Caco-2 (cell line): Measurements from ENCODE around the gene CPNE2. TPM values are rescaled to one million over a fixed set of nuclear protein-coding genes. Genes with fewer than 3 reads are reported as not detected.

ENCODE experiments used
- BruUV-seq: library from RNA; stranded (reverse); fragments of 400-500 nt; replicated peaks from 2 replicates; lab custom pipeline; 2021; lab: Mats Ljungman, UMichigan
- CTCF ChIA-PET: fragments of 300-600 bp; sonication (Branson Sonifier 250); formaldehyde crosslinking; loops from one replicate; lab custom pipeline; 2022; ENCODE audit warnings: antibody characterized with exemption; lab: Charles Lee
- POLR2A ChIA-PET: fragments of 300-600 bp; sonication (Branson Sonifier 250); formaldehyde crosslinking; loops from one replicate; lab custom pipeline; 2022; ENCODE audit warnings: antibody characterized with exemption; lab: Charles Lee
- DNase-seq, 2 experiments: peaks; one replicate each; pipeline versions ENCODE4 v3.0.0 to v3.0.0-alpha.2; 2020 to 2022
- H3K27me3 ChIP-seq: replicated peaks from 2 replicates; pipeline ENCODE4 v1.6.0; 2011; ENCODE audit warnings: low read length; ENCODE audit not compliant: control insufficient read depth, insufficient read depth
- H3K36me3 ChIP-seq: 2 replicates; pipeline ENCODE4 v1.5.1; 2011; ENCODE audit warnings: low read length; ENCODE audit not compliant: control insufficient read depth, insufficient read depth
- H3K4me1 ChIP-seq: fragments of 250-450 bp; sonication (Bioruptor Pico); 2 replicates; pipeline ENCODE4 v1.5.1; 2020; ENCODE audit warnings: mild to moderate bottlenecking
- H3K4me3 ChIP-seq: 2 replicates; pipeline ENCODE4 v1.5.1; 2011; ENCODE audit warnings: low read depth, mild to moderate bottlenecking, control low read depth, low read length
- H3K9me3 ChIP-seq: fragments of 250-450 bp; sonication (Bioruptor Pico); 2 replicates; pipeline ENCODE4 v1.5.1; 2020; ENCODE audit warnings: mild to moderate bottlenecking, moderate library complexity
- H3K27ac Mint-ChIP-seq: one replicate; pipeline ENCODE4 v1.8.0; 2022; ENCODE audit warnings: mixed read lengths; ENCODE audit not compliant: unreplicated experiment
- H3K27me3 Mint-ChIP-seq: one replicate; pipeline ENCODE4 v1.8.0; 2022; ENCODE audit warnings: mixed read lengths; ENCODE audit not compliant: insufficient read depth, unreplicated experiment
- H3K36me3 Mint-ChIP-seq: one replicate; pipeline ENCODE4 v1.8.0; 2022; ENCODE audit warnings: mild to moderate bottlenecking, mixed read lengths; ENCODE audit not compliant: insufficient read depth, unreplicated experiment
- H3K4me1 Mint-ChIP-seq: one replicate; pipeline ENCODE4 v1.8.0; 2022; ENCODE audit warnings: low read depth, mixed read lengths; ENCODE audit not compliant: unreplicated experiment
- H3K4me3 Mint-ChIP-seq: one replicate; pipeline ENCODE4 v1.8.0; 2022; ENCODE audit warnings: mild to moderate bottlenecking, moderate library complexity, mixed read lengths; ENCODE audit not compliant: unreplicated experiment
- H3K9me3 Mint-ChIP-seq: one replicate; pipeline ENCODE4 v1.8.0; 2022; ENCODE audit warnings: mixed read lengths; ENCODE audit not compliant: unreplicated experiment
- CTCF ChIP-seq, 2 experiments: fragments of 200-600 bp in 1 of 2; IDR thresholded peaks; 1 replicate in 1 of 2; 2 replicates in 1 of 2; pipeline versions ENCODE4 v1.5.1 to v1.8.0; 2011 to 2022; ENCODE audit warnings: antibody characterized with exemption in 1 of 2, control low read depth in 1 of 2, inconsistent platforms in 1 of 2, low read depth in 1 of 2, low read length in 1 of 2, mild to moderate bottlenecking in 1 of 2, moderate library complexity in 1 of 2; ENCODE audit not compliant: insufficient read depth in 1 of 2, severe bottlenecking in 1 of 2, unreplicated experiment in 1 of 2
- intact Hi-C: fragments of 100-400 bp; cut with micrococcal nuclease; formaldehyde crosslinking; loops from one replicate; pipeline ENCODE4 v1.10.0; 2022; ENCODE audit not compliant: unreplicated experiment
- total RNA-seq: library from RNA; stranded (reverse); gene quantifications from 2 replicates; pipeline ENCODE4 v1.2.3, GENCODE V29; 2022

Gene CPNE2
- total RNA-seq, 1 experiment from 2014 or later, result 46.3 TPM

- CTCF ChIA-PET, result no interaction called here
- H3K27me3 Mint-ChIP-seq, result no peaks in the 10 kb centered on the region
These were observed 104.4 kb downstream of the CPNE2 start for GRCh38 chr16:57196753-57197152.

More at GRCh38 chr16:57196753-57197152, 104.4 kb downstream of the CPNE2 start:
- peaks cover 9% of the 10 kb centered on the region for H3K36me3 Mint-ChIP-seq
- POLR2A ChIA-PET, result interaction anchor here (0.6 kb wide), 1 partner anchor 11 kb away, joined by 4 read pairs; the partner anchor contains the start of genes PSME3IP1 and RSPRY1
- H3K4me3 ChIP-seq, result no peak overlapping the region
- BruUV-seq, result no TSS peak
- TF ChIP-seq CTCF (IDR thresholded peaks at IDR 0.05; ENCODE audit: insufficient read depth in 1 of 2, low read depth in 1 of 2, low read length in 1 of 2, severe bottlenecking in 1 of 2, unreplicated experiment in 1 of 2), result no peak
- peaks cover 37% of the 10 kb centered on the region for H3K4me1 ChIP-seq
- intact Hi-C loops, result no loop called here
- peaks cover 39% of the 10 kb centered on the region for H3K4me1 Mint-ChIP-seq
- no peak for DNase-seq
- H3K4me3 Mint-ChIP-seq, result no peak overlapping the region
- H3K9me3 ChIP-seq, result no peaks in the 10 kb centered on the region
- H3K27ac Mint-ChIP-seq, result no peak overlapping the region
- no peaks in the 10 kb centered on the region; the same call in 1 of the 2 replicates for H3K36me3 ChIP-seq
- no peaks in the 10 kb centered on the region for H3K9me3 Mint-ChIP-seq
- no peaks in the 10 kb centered on the region for H3K27me3 ChIP-seq

Other genes starting within 250 kb of the CPNE2 start
- gene SLC12A3, start 227.4 kb upstream of the CPNE2 start, total RNA-seq, result 0.67 and 0.73 TPM in 2 replicates
- 240 and 296 TPM in 2 replicates for gene HERPUD1, start 160.4 kb upstream of the CPNE2 start, total RNA-seq
- not detected in 2 replicates for gene CETP, start 130.6 kb upstream of the CPNE2 start, total RNA-seq
- gene NLRC5, start 103.0 kb upstream of the CPNE2 start, total RNA-seq, result 1.6 and 1.9 TPM in 2 replicates
- 141 and 143 TPM in 2 replicates for gene PSME3IP1, start 93.5 kb downstream of the CPNE2 start, total RNA-seq
- 56.7 and 57.7 TPM in 2 replicates for gene RSPRY1, start 93.7 kb downstream of the CPNE2 start, total RNA-seq
- 38.5 and 47.6 TPM in 2 replicates for gene ARL2BP, start 152.7 kb downstream of the CPNE2 start, total RNA-seq
- 53.0 and 54.0 TPM in 2 replicates for gene PLLP, start 192.1 kb downstream of the CPNE2 start, total RNA-seq